SK-N-SH treated with all-trans-retinoic acid at 6 μM for 48 hours (cell line): ENCODE results near the gene DOK6.

Experiments used
- ATAC-seq: fragments of 200-7000 bp; cut with Tn5 transposase; 3 replicates; pipeline ENCODE4 v1.9.1; 2020; ENCODE audit warnings: mild to moderate bottlenecking, moderate library complexity
- ARNTL ChIP-seq: fragments of 450-650 bp; formaldehyde crosslinking; IDR thresholded peaks from 2 replicates; pipeline ENCODE4 v1.5.0; 2020; ENCODE audit warnings: low read depth, mild to moderate bottlenecking, moderate library complexity, borderline replicate concordance
- BACH2 ChIP-seq: fragments of 250-450 bp; sonication (Bioruptor Pico); IDR thresholded peaks from 2 replicates; pipeline ENCODE4 v1.9.0; 2021; ENCODE audit warnings: mild to moderate bottlenecking, borderline replicate concordance
- CREB5 ChIP-seq: fragments of 250-450 bp; sonication (Bioruptor Pico); IDR thresholded peaks from 2 replicates; pipeline ENCODE4 v1.5.1; 2020; ENCODE audit warnings: low read depth, mild to moderate bottlenecking, moderate library complexity
- CSRNP3 ChIP-seq: fragments of 250-450 bp; sonication (Bioruptor Pico); IDR thresholded peaks from 2 replicates; pipeline ENCODE4 v1.5.1; 2021; ENCODE audit warnings: mild to moderate bottlenecking, moderate library complexity
- ESRRG ChIP-seq: fragments of 250-450 bp; sonication (Bioruptor Pico); IDR thresholded peaks from 2 replicates; pipeline ENCODE4 v1.6.1; 2021; ENCODE audit warnings: mild to moderate bottlenecking
- GLIS3 ChIP-seq: fragments of 250-450 bp; sonication (Bioruptor Pico); IDR thresholded peaks from 2 replicates; pipeline ENCODE4 v1.5.0; 2020; ENCODE audit warnings: mild to moderate bottlenecking, moderate library complexity
- ISL1 ChIP-seq: fragments of 250-450 bp; sonication (Bioruptor Pico); IDR thresholded peaks from 2 replicates; pipeline ENCODE4 v2.1.2; 2022; ENCODE audit warnings: mild to moderate bottlenecking, moderate library complexity
- OSR1 ChIP-seq: fragments of 250-450 bp; sonication (Bioruptor Pico); IDR thresholded peaks from 2 replicates; pipeline ENCODE4 v1.8.0; 2022; ENCODE audit warnings: moderate library complexity, mild to moderate bottlenecking, inconsistent platforms
- PATZ1 ChIP-seq: fragments of 250-450 bp; sonication (Bioruptor Pico); IDR thresholded peaks from 2 replicates; pipeline ENCODE4 v1.8.0; 2020; ENCODE audit warnings: mild to moderate bottlenecking, moderate library complexity, borderline replicate concordance
- RARB ChIP-seq: fragments of 250-450 bp; sonication (Bioruptor Pico); IDR thresholded peaks from 2 replicates; pipeline ENCODE4 v1.8.0; 2021; ENCODE audit warnings: mild to moderate bottlenecking, moderate library complexity
- TCF4 ChIP-seq: fragments of 250-450 bp; sonication (Bioruptor Pico); IDR thresholded peaks from 2 replicates; pipeline ENCODE4 v1.8.0; 2021; ENCODE audit warnings: mild to moderate bottlenecking, moderate library complexity, borderline replicate concordance
- TOX ChIP-seq: fragments of 250-450 bp; sonication (Bioruptor Pico); IDR thresholded peaks from 2 replicates; pipeline ENCODE4 v1.8.0; 2021; ENCODE audit warnings: mild to moderate bottlenecking, moderate library complexity, borderline replicate concordance
- ZC3H10 ChIP-seq: fragments of 250-450 bp; sonication (Bioruptor Pico); IDR thresholded peaks from 2 replicates; pipeline ENCODE4 v1.5.1; 2021; ENCODE audit warnings: mild to moderate bottlenecking, moderate library complexity
- ZFP3 ChIP-seq: fragments of 250-450 bp; sonication (Bioruptor Pico); IDR thresholded peaks from 2 replicates; pipeline ENCODE4 v1.5.0; 2020; ENCODE audit warnings: mild to moderate bottlenecking, moderate library complexity
- ZFP30 ChIP-seq: fragments of 450-650 bp; formaldehyde crosslinking; IDR thresholded peaks from 2 replicates; pipeline ENCODE4 v1.5.0; 2022; ENCODE audit warnings: mild to moderate bottlenecking, moderate library complexity
- ZNF565 ChIP-seq: fragments of 450-650 bp; formaldehyde crosslinking; conservative IDR thresholded peaks from 2 replicates; pipeline ENCODE4 v1.5.0; 2020; ENCODE audit warnings: low read depth, mild to moderate bottlenecking, moderate library complexity
- ZNF70 ChIP-seq: fragments of 450-650 bp; formaldehyde crosslinking; IDR thresholded peaks from 2 replicates; pipeline ENCODE4 v1.5.0; 2020; ENCODE audit warnings: mild to moderate bottlenecking, moderate library complexity
- ZNF8 ChIP-seq: fragments of 450-650 bp; formaldehyde crosslinking; IDR thresholded peaks from 2 replicates; pipeline ENCODE4 v1.5.0; 2020; ENCODE audit warnings: mild to moderate bottlenecking, moderate library complexity
- TF ChIP-seq, protein P1 (sequence below): fragments of 250-450 bp; sonication (Bioruptor Pico); IDR thresholded peaks from 2 replicates; pipeline ENCODE4 v1.5.0; 2020; ENCODE audit warnings: mild to moderate bottlenecking, moderate library complexity
- TF ChIP-seq, protein P2 (sequence below): fragments of 250-450 bp; sonication (Bioruptor Pico); IDR thresholded peaks from 2 replicates; pipeline ENCODE4 v1.8.0; 2021; ENCODE audit warnings: low read depth, mild to moderate bottlenecking, moderate library complexity, borderline replicate concordance

DOK6 gene

GRCh38 chr18:69584429-69584828 is 183.7 kb downstream of the DOK6 start:
- ATAC-seq, result no peak
- TF ChIP-seq, protein P1, sequence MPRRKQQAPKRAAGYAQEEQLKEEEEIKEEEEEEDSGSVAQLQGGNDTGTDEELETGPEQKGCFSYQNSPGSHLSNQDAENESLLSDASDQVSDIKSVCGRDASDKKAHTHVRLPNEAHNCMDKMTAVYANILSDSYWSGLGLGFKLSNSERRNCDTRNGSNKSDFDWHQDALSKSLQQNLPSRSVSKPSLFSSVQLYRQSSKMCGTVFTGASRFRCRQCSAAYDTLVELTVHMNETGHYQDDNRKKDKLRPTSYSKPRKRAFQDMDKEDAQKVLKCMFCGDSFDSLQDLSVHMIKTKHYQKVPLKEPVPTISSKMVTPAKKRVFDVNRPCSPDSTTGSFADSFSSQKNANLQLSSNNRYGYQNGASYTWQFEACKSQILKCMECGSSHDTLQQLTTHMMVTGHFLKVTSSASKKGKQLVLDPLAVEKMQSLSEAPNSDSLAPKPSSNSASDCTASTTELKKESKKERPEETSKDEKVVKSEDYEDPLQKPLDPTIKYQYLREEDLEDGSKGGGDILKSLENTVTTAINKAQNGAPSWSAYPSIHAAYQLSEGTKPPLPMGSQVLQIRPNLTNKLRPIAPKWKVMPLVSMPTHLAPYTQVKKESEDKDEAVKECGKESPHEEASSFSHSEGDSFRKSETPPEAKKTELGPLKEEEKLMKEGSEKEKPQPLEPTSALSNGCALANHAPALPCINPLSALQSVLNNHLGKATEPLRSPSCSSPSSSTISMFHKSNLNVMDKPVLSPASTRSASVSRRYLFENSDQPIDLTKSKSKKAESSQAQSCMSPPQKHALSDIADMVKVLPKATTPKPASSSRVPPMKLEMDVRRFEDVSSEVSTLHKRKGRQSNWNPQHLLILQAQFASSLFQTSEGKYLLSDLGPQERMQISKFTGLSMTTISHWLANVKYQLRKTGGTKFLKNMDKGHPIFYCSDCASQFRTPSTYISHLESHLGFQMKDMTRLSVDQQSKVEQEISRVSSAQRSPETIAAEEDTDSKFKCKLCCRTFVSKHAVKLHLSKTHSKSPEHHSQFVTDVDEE (CRISPR knock-in tag), result peak; percentile 52; the same call in 1 of the 2 replicates
- TF ChIP-seq TCF4 (CRISPR knock-in tag), result peak; percentile 69; the same call in 1 of the 2 replicates
- TF ChIP-seq ARNTL (CRISPR knock-in tag), result no peak
- TF ChIP-seq ISL1 (CRISPR knock-in tag), result peak; percentile 74
- no peak for TF ChIP-seq ZFP3 (CRISPR knock-in tag)

DNA sequence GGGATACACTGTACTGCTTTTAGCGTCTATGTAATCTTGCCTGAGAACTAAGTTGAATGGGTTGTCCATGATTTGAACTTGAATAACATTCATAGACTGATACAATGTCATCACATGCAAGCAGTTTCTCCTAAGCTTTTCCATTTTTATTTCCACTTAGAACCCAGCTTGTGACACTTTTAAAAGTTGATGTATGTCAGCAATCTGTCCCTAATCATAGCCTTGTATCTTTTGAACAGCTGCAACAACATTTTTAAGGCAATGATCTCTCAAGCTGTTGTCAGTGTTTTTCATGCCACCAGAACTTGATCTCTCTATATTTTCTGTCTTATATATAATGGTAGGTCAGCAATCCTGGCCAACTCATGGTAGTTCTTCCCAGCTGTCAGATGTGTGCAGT is 185.0 kb downstream of the DOK6 start:
- TF ChIP-seq BACH2 (no peak), ESRRG (CRISPR knock-in tag) (no peak), ZFP30 (CRISPR knock-in tag) (no peak), PATZ1 (no peak), CSRNP3 (CRISPR knock-in tag) (no peak), GLIS3 (CRISPR knock-in tag) (no peak), ZC3H10 (CRISPR knock-in tag) (no peak), RARB (CRISPR knock-in tag) (no peak), OSR1 (CRISPR knock-in tag) (no peak), ZNF8 (no peak), ZNF70 (CRISPR knock-in tag) (no peak), ZNF565 (CRISPR knock-in tag) (no peak), ISL1 (CRISPR knock-in tag) (no peak), CREB5 (CRISPR knock-in tag) (no peak), TOX (CRISPR knock-in tag) (no peak), ZFP3 (CRISPR knock-in tag) (no peak), ARNTL (CRISPR knock-in tag) (no peak)
- TF ChIP-seq, protein P1 (CRISPR knock-in tag), result no peak
- TF ChIP-seq, protein P2, sequence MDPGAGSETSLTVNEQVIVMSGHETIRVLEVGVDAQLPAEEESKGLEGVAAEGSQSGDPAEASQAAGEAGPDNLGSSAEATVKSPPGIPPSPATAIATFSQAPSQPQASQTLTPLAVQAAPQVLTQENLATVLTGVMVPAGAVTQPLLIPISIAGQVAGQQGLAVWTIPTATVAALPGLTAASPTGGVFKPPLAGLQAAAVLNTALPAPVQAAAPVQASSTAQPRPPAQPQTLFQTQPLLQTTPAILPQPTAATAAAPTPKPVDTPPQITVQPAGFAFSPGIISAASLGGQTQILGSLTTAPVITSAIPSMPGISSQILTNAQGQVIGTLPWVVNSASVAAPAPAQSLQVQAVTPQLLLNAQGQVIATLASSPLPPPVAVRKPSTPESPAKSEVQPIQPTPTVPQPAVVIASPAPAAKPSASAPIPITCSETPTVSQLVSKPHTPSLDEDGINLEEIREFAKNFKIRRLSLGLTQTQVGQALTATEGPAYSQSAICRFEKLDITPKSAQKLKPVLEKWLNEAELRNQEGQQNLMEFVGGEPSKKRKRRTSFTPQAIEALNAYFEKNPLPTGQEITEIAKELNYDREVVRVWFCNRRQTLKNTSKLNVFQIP (CRISPR knock-in tag), result no peak
- no peak for ATAC-seq
